22Rv1 (cell line): ENCODE results near the gene ABCC4.

ENCODE experiments used
- ZFX ChIP-seq: fragments of 450-650 bp; IDR thresholded peaks from 2 replicates; pipeline ENCODE4 v1.6.1; 2017; ENCODE audit warnings: antibody characterized with exemption, borderline replicate concordance
- TF ChIP-seq, protein P1 (sequence below): fragments of 450-650 bp; IDR thresholded peaks from 2 replicates; pipeline ENCODE4 v1.5.1; 2017; ENCODE audit warnings: mild to moderate bottlenecking

DNA sequence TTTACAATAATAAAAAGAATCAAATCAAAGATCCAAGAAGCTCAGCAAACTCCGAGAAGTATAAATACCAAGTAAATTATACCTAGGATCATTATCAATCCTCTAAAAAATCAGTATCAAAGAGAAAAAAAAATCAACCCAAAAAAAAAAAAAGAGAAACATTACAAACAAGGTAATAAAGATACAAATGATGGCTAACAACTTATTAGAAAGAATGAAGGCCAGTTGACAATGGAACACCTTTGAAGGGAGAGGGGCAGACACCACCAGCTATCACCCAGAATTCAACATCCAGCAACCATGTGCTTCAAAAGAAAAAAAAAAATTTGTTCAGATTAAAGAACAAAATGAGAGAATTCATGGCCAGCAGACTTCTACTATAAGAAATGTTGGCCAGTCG lies 77.2 kb downstream of the ABCC4 start:
- TF ChIP-seq, protein P1, sequence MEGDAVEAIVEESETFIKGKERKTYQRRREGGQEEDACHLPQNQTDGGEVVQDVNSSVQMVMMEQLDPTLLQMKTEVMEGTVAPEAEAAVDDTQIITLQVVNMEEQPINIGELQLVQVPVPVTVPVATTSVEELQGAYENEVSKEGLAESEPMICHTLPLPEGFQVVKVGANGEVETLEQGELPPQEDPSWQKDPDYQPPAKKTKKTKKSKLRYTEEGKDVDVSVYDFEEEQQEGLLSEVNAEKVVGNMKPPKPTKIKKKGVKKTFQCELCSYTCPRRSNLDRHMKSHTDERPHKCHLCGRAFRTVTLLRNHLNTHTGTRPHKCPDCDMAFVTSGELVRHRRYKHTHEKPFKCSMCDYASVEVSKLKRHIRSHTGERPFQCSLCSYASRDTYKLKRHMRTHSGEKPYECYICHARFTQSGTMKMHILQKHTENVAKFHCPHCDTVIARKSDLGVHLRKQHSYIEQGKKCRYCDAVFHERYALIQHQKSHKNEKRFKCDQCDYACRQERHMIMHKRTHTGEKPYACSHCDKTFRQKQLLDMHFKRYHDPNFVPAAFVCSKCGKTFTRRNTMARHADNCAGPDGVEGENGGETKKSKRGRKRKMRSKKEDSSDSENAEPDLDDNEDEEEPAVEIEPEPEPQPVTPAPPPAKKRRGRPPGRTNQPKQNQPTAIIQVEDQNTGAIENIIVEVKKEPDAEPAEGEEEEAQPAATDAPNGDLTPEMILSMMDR: no peak
- TF ChIP-seq ZFX: no peak
